GM23338 (cell line): ENCODE measurements around the gene CFAP77. TPM values are rescaled to one million over a fixed set of nuclear protein-coding genes. Genes with fewer than 3 reads are reported as not detected.

Experiments
- ATAC-seq: fragments of 200-7000 bp; cut with Tn5 transposase; 3 replicates; pipeline ENCODE4 v1.9.1; 2020
- DNase-seq: peaks from one replicate; pipeline ENCODE4 v3.0.0-alpha.2; 2015; ENCODE audit warnings: low spot score
- H2AFZ ChIP-seq: fragments of 200-600 bp; sonication (generic); 2 replicates; pipeline ENCODE4 v1.8.0; 2016; ENCODE audit warnings: antibody characterized with exemption, mild to moderate bottlenecking, moderate library complexity
- H3F3A ChIP-seq: fragments of 200-600 bp; sonication (generic); replicated peaks from 2 replicates; pipeline ENCODE4 v1.8.0; 2017; ENCODE audit warnings: antibody characterized with exemption, mixed run types, low read depth
- H3K27ac ChIP-seq: fragments of 200-600 bp; sonication (generic); 2 replicates; pipeline ENCODE4 v1.6.1; 2016; ENCODE audit warnings: low read depth
- H3K27me3 ChIP-seq: fragments of 200-600 bp; sonication (generic); 2 replicates; pipeline ENCODE4 v1.8.0; 2016; ENCODE audit warnings: mild to moderate bottlenecking, mixed run types, moderate library complexity; ENCODE audit not compliant: insufficient read depth
- H3K36me3 ChIP-seq: fragments of 200-600 bp; sonication (generic); 2 replicates; pipeline ENCODE4 v1.8.0; 2016; ENCODE audit warnings: mild to moderate bottlenecking; ENCODE audit not compliant: insufficient read depth
- H3K4me1 ChIP-seq: fragments of 200-600 bp; sonication (generic); 2 replicates; pipeline ENCODE4 v1.8.0; 2016; ENCODE audit warnings: mild to moderate bottlenecking, moderate library complexity; ENCODE audit not compliant: insufficient read depth
- H3K4me2 ChIP-seq: fragments of 200-600 bp; sonication (generic); 2 replicates; pipeline ENCODE4 v1.7.1; 2017; ENCODE audit warnings: mixed run types
- H3K4me3 ChIP-seq: fragments of 200-600 bp; sonication (generic); 2 replicates; pipeline ENCODE4 v1.6.1; 2016; ENCODE audit warnings: mixed run types
- H3K79me2 ChIP-seq: fragments of 200-600 bp; sonication (generic); replicated peaks from 2 replicates; pipeline ENCODE4 v1.8.0; 2017; ENCODE audit warnings: mild to moderate bottlenecking; ENCODE audit not compliant: insufficient read depth
- H3K9me2 ChIP-seq: fragments of 200-600 bp; sonication (generic); 2 replicates; pipeline ENCODE4 v1.8.0; 2017; ENCODE audit not compliant: insufficient read depth
- H4K20me1 ChIP-seq: fragments of 200-600 bp; sonication (generic); replicated peaks from 2 replicates; pipeline ENCODE4 v1.8.0; 2017; ENCODE audit warnings: mild to moderate bottlenecking; ENCODE audit not compliant: insufficient read depth
- H3K27ac Mint-ChIP-seq: 2 replicates; pipeline ENCODE4 v1.8.0; 2020; ENCODE audit warnings: inconsistent platforms, mild to moderate bottlenecking, moderate library complexity, mixed read lengths
- H3K27me3 Mint-ChIP-seq: 3 replicates; pipeline ENCODE4 v1.8.0; 2022; ENCODE audit warnings: low read depth, mild to moderate bottlenecking, moderate library complexity, mixed read lengths, inconsistent platforms; ENCODE audit not compliant: insufficient read depth, poor library complexity
- H3K36me3 Mint-ChIP-seq: 3 replicates; pipeline ENCODE4 v1.8.0; 2021; ENCODE audit warnings: low read depth, mild to moderate bottlenecking, inconsistent platforms, moderate library complexity, mixed read lengths
- H3K4me1 Mint-ChIP-seq: 3 replicates; pipeline ENCODE4 v1.8.0; 2020; ENCODE audit warnings: mild to moderate bottlenecking, inconsistent platforms, mixed read lengths
- H3K4me3 Mint-ChIP-seq: 3 replicates; pipeline ENCODE4 v1.8.0; 2021; ENCODE audit warnings: moderate library complexity, mild to moderate bottlenecking, inconsistent platforms, mixed read lengths
- H3K9me3 Mint-ChIP-seq: 3 replicates; pipeline ENCODE4 v1.8.0; 2020; ENCODE audit warnings: moderate library complexity, mild to moderate bottlenecking, inconsistent platforms, mixed read lengths
- CREB1 ChIP-seq: fragments of 250-450 bp; sonication (Bioruptor Pico); IDR thresholded peaks from 2 replicates; pipeline ENCODE4 v1.5.0; 2020; ENCODE audit warnings: low read depth, mild to moderate bottlenecking, moderate library complexity
- EZH2 ChIP-seq: fragments of 200-600 bp; sonication (generic); IDR thresholded peaks from one replicate; pipeline ENCODE4 v1.8.0; 2017; ENCODE audit warnings: antibody characterized with exemption, mild to moderate bottlenecking, low read depth; ENCODE audit not compliant: unreplicated experiment
- EZH2phosphoT487 ChIP-seq: fragments of 200-600 bp; sonication (generic); IDR thresholded peaks from one replicate; pipeline ENCODE4 v1.8.1; 2018; ENCODE audit warnings: antibody characterized with exemption; ENCODE audit not compliant: unreplicated experiment
- JUNB ChIP-seq: IDR thresholded peaks from one replicate; pipeline ENCODE4 v1.6.1; 2016; ENCODE audit warnings: antibody characterized with exemption; ENCODE audit not compliant: unreplicated experiment
- NANOG ChIP-seq: IDR thresholded peaks from 2 replicates; pipeline ENCODE4 v1.6.1; 2016; ENCODE audit warnings: antibody characterized with exemption, borderline replicate concordance
- POLR2AphosphoS5 ChIP-seq: IDR thresholded peaks from 2 replicates; pipeline ENCODE4 v1.6.1; 2016; ENCODE audit warnings: antibody characterized with exemption, low read depth
- STAT1 ChIP-seq: IDR thresholded peaks from one replicate; pipeline ENCODE4 v1.6.1; 2016; ENCODE audit warnings: antibody characterized with exemption; ENCODE audit not compliant: unreplicated experiment
- ZNF114 ChIP-seq: fragments of 250-450 bp; sonication (Bioruptor Pico); IDR thresholded peaks from 2 replicates; pipeline ENCODE4 v1.5.0; 2020; ENCODE audit warnings: mild to moderate bottlenecking, moderate library complexity
- ZNF331 ChIP-seq: fragments of 250-450 bp; sonication (Bioruptor Pico); IDR thresholded peaks from 2 replicates; pipeline ENCODE4 v1.5.0; 2020; ENCODE audit warnings: low read depth, mild to moderate bottlenecking, moderate library complexity
- polyA plus RNA-seq: library from polyadenylated mRNA; unstranded; fragments of >200 nt; fragmentation: Nextera tagmentation; extraction: Ambion mirVana; gene quantifications from 2 replicates; pipeline ENCODE4 v1.2.1, GENCODE V29; 2016
- total RNA-seq: library from RNA; depleted of rRNA; stranded (reverse); fragments of >200 nt; shearing (Covaris generic); gene quantifications from 2 replicates; pipeline ENCODE4 v1.2.3, GENCODE V29; 2014
- TF ChIP-seq, protein P1 (sequence below): fragments of 250-450 bp; sonication (Bioruptor Pico); IDR thresholded peaks from 2 replicates; pipeline ENCODE4 v1.5.0; 2020; ENCODE audit warnings: mild to moderate bottlenecking, moderate library complexity
- TF ChIP-seq, protein P2 (sequence below), 2 experiments: fragments of 200-600 bp in 1 of 2; sonication (generic) in 1 of 2; conservative IDR thresholded peaks; 2 replicates each; pipeline versions ENCODE4 v1.5.1 to v1.6.1; 2016 to 2017; ENCODE audit warnings: antibody characterized with exemption in 2 of 2, low read depth in 2 of 2, mild to moderate bottlenecking in 2 of 2, moderate library complexity in 1 of 2
- TF ChIP-seq, protein P3 (sequence below): IDR thresholded peaks from 2 replicates; pipeline ENCODE4 v1.6.1; 2016; ENCODE audit warnings: antibody characterized with exemption
- TF ChIP-seq, protein P4 (sequence below): IDR thresholded peaks from one replicate; pipeline ENCODE4 v1.6.1; 2018; ENCODE audit warnings: antibody characterized with exemption; ENCODE audit not compliant: unreplicated experiment

CFAP77 gene
- total and polyA plus RNA-seq, 2 experiments from 2014 or later, result 0.97 to 1.3 TPM

DNA sequence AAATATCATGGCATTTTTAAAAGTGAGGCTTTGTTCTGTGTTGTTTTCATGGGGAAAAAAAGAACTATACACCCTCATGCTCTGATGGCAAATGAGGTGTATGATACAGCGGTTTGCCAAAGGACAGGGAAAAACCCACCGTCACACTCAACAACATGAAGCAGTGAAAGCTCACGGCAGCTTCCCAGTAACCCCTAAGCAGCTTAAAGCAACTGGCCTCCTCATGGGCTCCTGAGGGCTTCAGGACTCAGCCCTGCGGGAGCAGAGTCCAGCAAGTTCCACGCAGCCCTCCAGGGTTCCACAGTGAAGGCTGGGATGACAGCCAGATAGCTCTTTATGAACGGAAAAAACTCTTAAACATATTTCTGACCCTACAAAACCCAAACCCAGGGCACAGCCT, 185.3 kb downstream of the CFAP77 start (continued):
- TF ChIP-seq CREB1 (CRISPR knock-in tag), result no peak
- no peak for TF ChIP-seq EZH2

- Histone ChIP-seq H3F3A (0 out of 2 replicates have a peak, but pooled peaks cover 6% of the 10 kb centered on the region), H3K9me2 (no peaks in the 10 kb centered on the region), H2AFZ (no peak overlapping the region), H4K20me1 (peaks cover 4% of the 10 kb centered on the region; the same call in 1 of the 2 replicates), H3K4me2 (no peak overlapping the region), H3K36me3 (no peaks in the 10 kb centered on the region), H3K27me3 (peaks cover 25% of the 10 kb centered on the region), H3K27ac (no peak overlapping the region), H3K4me1 (peaks cover 22% of the 10 kb centered on the region), H3K4me3 (no peak overlapping the region), H3K79me2 (no peaks in the 10 kb centered on the region)
- H3K27ac Mint-ChIP-seq, result no peak overlapping the region
- H3K4me1 Mint-ChIP-seq, result peaks cover 35% of the 10 kb centered on the region
- no peak for DNase-seq
- peaks cover 24% of the 10 kb centered on the region for H3K36me3 Mint-ChIP-seq
- H3K27me3 Mint-ChIP-seq, result peaks cover 22% of the 10 kb centered on the region
- H3K4me3 Mint-ChIP-seq, result no peak overlapping the region
- TF ChIP-seq, protein P1, sequence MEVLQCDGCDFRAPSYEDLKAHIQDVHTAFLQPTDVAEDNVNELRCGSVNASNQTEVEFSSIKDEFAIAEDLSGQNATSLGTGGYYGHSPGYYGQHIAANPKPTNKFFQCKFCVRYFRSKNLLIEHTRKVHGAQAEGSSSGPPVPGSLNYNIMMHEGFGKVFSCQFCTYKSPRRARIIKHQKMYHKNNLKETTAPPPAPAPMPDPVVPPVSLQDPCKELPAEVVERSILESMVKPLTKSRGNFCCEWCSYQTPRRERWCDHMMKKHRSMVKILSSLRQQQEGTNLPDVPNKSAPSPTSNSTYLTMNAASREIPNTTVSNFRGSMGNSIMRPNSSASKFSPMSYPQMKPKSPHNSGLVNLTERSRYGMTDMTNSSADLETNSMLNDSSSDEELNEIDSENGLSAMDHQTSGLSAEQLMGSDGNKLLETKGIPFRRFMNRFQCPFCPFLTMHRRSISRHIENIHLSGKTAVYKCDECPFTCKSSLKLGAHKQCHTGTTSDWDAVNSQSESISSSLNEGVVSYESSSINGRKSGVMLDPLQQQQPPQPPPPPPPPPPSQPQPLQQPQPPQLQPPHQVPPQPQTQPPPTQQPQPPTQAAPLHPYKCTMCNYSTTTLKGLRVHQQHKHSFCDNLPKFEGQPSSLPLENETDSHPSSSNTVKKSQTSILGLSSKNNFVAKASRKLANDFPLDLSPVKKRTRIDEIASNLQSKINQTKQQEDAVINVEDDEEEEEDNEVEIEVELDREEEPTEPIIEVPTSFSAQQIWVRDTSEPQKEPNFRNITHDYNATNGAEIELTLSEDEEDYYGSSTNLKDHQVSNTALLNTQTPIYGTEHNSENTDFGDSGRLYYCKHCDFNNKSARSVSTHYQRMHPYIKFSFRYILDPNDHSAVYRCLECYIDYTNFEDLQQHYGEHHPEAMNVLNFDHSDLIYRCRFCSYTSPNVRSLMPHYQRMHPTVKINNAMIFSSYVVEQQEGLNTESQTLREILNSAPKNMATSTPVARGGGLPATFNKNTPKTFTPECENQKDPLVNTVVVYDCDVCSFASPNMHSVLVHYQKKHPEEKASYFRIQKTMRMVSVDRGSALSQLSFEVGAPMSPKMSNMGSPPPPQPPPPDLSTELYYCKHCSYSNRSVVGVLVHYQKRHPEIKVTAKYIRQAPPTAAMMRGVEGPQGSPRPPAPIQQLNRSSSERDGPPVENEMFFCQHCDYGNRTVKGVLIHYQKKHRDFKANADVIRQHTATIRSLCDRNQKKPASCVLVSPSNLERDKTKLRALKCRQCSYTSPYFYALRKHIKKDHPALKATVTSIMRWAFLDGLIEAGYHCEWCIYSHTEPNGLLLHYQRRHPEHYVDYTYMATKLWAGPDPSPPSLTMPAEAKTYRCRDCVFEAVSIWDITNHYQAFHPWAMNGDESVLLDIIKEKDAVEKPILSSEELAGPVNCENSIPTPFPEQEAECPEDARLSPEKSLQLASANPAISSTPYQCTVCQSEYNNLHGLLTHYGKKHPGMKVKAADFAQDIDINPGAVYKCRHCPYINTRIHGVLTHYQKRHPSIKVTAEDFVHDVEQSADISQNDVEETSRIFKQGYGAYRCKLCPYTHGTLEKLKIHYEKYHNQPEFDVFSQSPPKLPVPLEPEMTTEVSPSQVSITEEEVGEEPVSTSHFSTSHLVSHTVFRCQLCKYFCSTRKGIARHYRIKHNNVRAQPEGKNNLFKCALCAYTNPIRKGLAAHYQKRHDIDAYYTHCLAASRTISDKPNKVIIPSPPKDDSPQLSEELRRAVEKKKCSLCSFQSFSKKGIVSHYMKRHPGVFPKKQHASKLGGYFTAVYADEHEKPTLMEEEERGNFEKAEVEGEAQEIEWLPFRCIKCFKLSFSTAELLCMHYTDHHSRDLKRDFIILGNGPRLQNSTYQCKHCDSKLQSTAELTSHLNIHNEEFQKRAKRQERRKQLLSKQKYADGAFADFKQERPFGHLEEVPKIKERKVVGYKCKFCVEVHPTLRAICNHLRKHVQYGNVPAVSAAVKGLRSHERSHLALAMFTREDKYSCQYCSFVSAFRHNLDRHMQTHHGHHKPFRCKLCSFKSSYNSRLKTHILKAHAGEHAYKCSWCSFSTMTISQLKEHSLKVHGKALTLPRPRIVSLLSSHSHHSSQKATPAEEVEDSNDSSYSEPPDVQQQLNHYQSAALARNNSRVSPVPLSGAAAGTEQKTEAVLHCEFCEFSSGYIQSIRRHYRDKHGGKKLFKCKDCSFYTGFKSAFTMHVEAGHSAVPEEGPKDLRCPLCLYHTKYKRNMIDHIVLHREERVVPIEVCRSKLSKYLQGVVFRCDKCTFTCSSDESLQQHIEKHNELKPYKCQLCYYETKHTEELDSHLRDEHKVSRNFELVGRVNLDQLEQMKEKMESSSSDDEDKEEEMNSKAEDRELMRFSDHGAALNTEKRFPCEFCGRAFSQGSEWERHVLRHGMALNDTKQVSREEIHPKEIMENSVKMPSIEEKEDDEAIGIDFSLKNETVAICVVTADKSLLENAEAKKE (CRISPR knock-in tag), result no peak
- TF ChIP-seq JUNB (no peak), POLR2AphosphoS5 (no peak), NANOG (no peak), ZNF331 (CRISPR knock-in tag) (no peak), ZNF114 (CRISPR knock-in tag) (no peak), EZH2phosphoT487 (no peak), STAT1 (no peak), CREB1 (CRISPR knock-in tag) (no peak), EZH2 (no peak)
- TF ChIP-seq, protein P2, sequence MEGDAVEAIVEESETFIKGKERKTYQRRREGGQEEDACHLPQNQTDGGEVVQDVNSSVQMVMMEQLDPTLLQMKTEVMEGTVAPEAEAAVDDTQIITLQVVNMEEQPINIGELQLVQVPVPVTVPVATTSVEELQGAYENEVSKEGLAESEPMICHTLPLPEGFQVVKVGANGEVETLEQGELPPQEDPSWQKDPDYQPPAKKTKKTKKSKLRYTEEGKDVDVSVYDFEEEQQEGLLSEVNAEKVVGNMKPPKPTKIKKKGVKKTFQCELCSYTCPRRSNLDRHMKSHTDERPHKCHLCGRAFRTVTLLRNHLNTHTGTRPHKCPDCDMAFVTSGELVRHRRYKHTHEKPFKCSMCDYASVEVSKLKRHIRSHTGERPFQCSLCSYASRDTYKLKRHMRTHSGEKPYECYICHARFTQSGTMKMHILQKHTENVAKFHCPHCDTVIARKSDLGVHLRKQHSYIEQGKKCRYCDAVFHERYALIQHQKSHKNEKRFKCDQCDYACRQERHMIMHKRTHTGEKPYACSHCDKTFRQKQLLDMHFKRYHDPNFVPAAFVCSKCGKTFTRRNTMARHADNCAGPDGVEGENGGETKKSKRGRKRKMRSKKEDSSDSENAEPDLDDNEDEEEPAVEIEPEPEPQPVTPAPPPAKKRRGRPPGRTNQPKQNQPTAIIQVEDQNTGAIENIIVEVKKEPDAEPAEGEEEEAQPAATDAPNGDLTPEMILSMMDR (conservative IDR thresholded peaks at IDR 0.05; ENCODE audit: low read depth in 2 of 2), result no peak
- TF ChIP-seq, protein P3, sequence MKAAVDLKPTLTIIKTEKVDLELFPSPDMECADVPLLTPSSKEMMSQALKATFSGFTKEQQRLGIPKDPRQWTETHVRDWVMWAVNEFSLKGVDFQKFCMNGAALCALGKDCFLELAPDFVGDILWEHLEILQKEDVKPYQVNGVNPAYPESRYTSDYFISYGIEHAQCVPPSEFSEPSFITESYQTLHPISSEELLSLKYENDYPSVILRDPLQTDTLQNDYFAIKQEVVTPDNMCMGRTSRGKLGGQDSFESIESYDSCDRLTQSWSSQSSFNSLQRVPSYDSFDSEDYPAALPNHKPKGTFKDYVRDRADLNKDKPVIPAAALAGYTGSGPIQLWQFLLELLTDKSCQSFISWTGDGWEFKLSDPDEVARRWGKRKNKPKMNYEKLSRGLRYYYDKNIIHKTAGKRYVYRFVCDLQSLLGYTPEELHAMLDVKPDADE, result no peak
- TF ChIP-seq, protein P4, sequence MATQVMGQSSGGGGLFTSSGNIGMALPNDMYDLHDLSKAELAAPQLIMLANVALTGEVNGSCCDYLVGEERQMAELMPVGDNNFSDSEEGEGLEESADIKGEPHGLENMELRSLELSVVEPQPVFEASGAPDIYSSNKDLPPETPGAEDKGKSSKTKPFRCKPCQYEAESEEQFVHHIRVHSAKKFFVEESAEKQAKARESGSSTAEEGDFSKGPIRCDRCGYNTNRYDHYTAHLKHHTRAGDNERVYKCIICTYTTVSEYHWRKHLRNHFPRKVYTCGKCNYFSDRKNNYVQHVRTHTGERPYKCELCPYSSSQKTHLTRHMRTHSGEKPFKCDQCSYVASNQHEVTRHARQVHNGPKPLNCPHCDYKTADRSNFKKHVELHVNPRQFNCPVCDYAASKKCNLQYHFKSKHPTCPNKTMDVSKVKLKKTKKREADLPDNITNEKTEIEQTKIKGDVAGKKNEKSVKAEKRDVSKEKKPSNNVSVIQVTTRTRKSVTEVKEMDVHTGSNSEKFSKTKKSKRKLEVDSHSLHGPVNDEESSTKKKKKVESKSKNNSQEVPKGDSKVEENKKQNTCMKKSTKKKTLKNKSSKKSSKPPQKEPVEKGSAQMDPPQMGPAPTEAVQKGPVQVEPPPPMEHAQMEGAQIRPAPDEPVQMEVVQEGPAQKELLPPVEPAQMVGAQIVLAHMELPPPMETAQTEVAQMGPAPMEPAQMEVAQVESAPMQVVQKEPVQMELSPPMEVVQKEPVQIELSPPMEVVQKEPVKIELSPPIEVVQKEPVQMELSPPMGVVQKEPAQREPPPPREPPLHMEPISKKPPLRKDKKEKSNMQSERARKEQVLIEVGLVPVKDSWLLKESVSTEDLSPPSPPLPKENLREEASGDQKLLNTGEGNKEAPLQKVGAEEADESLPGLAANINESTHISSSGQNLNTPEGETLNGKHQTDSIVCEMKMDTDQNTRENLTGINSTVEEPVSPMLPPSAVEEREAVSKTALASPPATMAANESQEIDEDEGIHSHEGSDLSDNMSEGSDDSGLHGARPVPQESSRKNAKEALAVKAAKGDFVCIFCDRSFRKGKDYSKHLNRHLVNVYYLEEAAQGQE, result no peak
- H3K9me3 Mint-ChIP-seq, result no peaks in the 10 kb centered on the region
- no peak for ATAC-seq
Observed at GRCh38 chr9:132596200-132596599, 186.2 kb downstream of the CFAP77 start.
